SKM-1 (cell line): ENCODE data around the gene MAP3K21.
A peak's percentile ranks its signal among the peaks of the same experiment; 100 is the strongest.

Source experiments
- DNase-seq: peaks from one replicate; lab custom pipeline; 2025; ENCODE audit not compliant: unreplicated experiment; lab: John Stamatoyannopoulos, UW

MAP3K21 gene

DNA sequence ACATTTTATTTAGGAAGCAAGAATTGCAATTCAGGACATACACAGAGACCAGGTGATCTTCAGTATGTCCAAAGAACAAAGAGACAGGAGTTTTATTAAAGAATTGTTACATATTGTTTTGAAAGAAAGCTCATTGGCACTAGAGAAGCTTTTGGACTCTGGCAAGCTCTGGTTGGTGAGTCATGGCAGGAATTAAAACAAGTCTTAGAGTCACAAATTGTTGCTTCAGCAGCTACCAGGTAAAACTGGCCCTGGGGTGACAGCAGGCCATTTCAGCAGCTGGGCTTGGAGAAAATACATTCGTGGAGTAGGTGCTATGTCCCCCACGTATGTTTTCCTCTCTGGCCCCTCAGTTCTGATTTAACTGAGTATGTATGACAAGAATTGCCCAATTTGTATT lies 58.8 kb downstream of the MAP3K21 start:
- DNase-seq, result no peak

DNA sequence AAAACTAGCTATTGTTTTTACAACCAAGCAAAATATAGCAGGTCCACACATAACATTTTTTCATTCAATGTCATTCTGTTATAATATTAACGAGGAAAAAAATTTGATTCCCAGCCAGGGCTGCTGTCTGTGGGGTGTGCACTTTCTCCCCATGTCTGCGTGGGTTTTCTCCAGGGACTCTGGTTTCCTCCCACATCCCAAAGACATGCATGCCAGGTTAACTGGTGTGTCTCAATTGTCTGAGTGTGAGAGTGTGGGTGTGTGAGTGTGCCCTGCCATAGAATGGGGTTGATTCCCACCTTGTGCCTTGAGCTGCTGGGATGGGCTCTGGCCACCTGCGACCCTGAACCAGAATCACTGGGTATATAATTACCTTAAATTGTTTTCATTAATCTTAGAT lies 60.1 kb downstream of the MAP3K21 start:
- DNase-seq, result no peak

DNA sequence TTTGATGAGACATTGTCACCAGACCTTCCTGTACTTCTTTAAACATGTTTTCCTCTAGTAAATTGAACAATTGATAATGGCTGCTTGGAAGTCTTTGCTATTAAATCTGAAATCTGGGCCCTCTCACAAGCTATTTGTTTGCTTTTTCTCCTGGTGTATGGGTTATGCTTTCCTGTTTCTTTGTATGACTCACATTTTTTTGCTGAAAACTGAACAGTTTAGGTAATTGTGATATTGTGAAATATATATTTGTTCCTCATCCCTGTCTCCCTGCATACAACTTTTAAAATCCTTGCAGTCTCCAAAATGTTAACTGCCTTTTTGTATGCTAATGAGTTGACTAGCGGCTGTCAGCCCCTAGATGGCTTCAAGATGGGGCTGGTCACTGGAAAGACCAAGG lies 61.6 kb downstream of the MAP3K21 start:
- no peak for DNase-seq

DNA sequence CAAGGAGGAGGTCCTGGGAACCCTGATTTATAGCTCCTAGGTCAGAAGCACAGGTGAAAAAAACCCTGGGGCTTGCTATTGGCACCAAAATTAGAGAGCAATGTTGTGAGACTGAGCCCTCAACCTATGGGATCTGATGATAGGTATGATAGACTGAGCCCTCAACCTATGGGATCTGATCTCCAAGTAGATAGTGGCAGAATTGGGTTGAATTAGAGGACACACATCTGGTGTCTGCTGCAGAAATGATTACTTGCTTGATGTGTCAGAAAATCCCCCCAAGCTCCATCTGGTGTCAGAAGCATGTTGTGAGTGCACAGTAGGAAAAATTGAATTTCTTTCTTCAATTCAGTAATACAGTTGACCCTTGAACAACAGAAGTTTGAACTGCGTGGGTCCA lies 62.4 kb downstream of the MAP3K21 start:
- DNase-seq, result no peak

DNA sequence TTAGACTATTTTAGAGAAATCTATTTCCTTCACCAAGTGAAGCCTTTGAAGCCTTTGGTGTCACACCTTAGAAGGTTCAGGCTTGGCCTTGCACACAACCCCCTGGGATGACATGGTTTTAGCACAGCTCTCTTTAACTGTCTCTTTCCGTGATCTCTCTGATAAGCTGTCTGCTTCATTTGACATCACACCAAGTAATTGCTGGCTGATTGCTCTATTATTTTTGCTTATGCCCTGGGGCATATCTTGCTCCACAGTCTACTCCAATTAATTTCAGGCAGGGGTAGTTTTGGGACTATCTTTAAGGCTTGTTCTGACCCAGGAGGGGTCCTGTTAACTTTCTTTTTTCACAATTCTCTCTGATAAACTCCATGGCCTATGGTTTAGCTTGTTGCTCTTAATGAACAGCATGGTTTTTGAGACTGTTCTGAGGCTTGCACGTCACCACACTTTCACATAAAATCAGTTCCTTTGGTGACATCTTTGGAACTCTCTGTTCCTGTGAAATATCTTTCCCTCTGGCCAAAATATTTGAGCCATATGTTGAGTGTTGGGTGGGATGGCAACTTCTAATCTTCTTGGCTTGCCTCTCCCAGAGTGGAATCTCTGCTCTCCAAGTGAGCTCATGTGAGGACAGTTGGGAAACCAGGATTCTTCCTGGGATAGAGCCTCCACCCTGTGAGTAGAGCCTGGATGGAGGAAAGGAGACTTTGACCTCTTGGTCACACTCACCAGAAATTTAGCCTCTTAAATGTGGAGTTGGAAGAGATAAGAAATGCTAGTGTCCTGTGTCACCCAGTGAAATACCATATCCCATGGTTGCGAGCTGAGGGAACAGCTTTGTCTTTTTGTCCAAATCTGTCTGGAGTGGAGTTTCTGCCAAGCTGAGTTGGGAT lies 63.6 kb downstream of the MAP3K21 start:
- DNase-seq, result no peak

DNA sequence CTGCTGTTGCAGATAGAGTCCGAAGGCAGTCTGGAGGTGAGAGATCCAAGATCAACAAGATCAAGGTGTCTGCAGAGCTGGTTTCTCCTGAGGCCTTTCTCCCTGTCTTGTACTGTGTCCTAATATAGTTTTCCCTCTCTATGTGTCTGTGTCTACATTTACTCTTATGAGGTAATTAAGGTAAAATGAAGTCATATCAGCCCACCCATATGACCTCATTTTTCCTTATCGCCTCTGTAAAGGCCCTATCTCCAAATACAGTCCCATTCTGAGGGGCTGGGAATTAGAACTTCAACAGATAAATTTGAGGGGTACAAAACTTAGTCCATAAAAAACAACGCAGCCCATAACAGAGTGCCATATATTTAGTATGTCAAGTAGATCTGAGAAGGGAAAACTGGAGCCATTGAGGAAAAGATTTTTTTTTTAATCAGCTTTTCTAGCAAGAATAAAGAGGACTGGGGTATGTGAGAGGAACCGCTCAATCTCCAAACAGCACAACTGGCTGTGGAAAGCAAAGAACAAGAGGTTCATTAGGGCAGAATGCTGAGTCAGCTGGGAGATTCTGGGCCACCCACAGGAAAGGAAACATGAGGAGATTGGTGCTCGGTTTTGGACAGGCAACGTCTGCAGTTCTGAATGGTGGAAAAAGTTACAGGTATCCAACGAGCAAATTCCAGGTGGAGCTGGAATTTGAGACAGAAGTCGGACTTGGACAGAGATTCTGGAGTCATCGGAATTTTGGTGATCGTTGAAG lies 65.7 kb downstream of the MAP3K21 start:
- DNase-seq, result no peak

DNA sequence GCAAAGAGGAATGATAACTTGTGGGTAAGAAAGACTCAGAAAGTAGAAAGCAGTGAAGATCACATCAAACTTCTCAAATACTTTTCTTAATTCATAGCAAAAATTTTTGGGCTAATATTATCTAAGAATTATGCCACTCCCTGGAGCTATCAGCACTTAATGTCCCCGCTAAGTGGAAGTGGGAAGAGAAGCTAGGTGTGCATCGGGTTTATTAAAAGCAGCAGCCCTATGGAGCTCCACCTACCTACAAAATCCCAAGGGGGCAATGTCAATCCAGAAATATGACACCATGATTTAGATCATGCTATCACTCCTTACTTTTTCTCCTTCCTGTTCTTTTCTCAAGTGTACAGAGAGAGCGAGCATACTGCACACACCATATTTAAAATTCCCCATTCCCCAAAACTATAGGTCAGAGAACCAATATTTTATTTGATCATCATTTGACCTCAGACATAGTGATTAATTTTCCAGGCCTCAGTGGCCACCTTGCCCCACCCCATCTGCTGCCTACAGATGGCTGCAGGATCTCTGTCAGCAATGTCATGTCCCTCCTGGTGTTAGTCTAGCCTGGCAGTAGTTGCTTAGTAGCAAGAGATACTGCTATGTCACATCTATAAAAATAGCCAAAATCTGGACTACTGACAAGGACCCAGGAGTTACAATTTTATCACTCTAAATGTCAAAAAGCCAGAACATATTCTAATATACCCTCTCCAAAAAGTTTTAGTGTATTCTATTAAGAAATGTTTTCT lies 66.6 kb downstream of the MAP3K21 start:
- DNase-seq, result no peak

DNA sequence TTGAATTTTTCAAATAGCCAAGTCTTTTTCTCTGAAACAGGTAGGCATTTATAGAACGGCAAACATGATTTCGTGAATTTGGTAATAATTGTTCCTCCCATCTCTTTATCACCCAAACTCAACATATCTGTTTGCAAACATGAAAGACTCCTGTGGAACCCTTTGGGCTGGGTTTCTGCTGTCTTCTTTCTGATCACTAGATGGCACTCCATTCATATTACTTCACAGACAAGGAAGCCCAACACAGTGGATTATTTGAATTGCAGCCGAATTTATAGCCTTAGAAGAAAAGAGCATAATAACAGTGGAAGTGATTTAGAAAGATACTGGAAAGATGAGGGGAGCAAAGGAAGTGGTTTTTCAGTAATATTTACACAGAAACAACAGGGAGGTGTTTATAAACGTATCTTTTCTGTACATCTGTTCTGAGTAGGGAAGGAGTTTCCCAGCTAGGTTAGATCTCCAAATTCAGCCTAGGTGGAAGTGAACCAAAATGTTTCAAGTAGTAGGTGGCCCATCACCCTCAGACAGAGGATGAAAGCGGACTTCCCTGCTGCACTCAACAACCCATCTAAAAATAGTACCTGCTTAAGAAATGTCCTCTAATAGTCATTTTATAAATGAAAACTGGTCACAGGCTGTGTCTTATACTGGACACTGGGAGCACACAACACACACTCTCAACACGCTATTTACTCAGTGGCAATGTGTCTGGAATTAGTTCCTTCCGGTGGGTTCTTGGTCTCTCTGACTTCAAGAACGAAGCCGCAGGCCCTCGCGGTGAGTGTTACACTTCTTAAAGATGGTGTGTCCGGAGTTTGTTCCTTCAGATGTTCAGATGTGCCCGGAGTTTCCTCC lies 67.6 kb downstream of the MAP3K21 start:
- DNase-seq, result peak; percentile 76

DNA sequence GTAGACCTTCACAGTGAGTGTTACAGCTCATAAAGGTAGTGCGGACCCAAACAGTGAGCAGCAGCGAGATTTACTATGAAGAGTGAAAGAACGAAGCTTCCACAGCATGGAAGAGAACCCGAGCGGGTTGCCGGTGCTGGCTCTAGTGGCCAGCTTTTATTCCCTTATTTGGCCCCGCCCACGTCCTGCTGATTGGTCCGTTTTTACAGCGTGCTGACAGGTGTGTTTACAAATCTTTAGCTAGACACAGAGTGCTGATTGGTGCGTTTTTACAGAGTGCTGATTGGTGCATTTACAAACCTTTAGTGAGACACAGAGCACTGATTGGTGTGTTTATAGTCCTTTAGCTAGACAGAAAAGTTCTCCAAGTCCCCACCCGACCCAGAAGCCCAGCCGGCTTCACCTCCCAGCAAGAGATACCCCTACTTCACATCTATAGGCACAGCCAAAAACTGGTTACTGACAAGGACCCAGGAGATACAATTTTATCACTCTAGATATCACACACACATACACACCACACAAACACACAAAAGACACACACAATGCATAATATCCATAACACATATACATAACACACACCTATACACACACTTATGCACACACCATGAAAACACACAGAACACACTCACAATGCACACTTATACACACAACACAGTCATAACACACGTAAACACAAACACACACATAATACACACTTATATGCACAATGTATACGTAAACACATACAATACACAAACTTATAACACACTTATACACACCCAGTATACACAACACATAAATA lies 68.5 kb downstream of the MAP3K21 start:
- no peak for DNase-seq

DNA sequence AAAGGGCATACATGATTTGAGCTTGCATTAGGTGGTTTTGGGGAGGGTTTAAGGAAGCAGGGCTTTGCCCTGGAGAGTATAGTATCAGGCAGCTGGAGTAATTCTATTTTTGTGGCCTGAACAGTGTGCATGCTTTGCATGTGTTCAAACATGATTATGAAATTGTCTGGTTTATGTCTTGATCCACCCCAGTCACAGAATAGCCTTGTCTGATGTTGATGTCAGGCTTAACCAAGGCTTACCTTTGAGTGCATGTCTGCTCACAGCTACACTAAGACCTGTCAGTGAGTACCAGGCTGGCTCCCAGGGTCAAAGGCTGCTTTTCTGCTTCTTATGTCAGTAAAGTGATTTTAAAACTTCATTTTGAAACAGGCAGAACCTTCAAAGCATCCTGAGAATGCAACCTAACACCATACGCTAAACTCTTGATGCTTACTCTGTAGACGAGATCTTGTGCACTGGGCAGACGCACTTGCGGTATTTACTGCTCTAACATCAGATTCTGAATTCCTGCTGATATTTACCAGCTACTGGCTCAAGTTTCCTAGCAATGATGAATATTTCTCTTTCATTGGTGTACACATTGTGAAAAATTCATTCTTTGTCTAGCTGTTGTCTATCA lies 78.9 kb downstream of the MAP3K21 start:
- no peak for DNase-seq

DNA sequence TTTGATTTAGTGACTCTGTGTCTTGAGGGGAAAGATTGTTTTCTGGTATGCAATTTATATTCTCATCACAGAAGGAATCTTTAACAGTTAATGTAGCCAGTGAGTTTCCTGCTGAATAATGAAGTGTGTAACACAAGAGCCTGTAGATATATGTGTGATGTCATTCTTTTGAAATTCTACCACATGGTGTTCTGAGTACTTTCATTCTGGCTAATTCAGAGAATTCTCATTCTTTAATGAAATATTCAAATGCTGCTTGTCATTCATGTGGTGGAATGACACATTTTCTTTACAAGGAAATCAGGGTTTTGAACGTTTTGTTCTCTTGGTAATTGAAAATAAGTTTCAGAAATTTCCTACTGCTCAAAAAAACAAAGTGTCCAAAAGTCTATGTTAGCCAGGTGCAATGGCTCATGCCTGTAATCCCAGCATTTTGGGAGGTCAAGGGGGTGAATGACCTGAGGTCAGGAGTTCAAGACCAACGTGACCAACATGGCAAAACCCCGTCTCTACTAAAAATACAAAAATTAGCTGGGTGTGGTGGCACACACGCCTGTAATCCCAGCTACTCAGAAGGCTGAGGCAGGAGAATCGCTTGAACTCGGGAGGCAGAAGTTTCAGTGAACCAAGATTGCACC lies 79.6 kb downstream of the MAP3K21 start:
- DNase-seq, result no peak

DNA sequence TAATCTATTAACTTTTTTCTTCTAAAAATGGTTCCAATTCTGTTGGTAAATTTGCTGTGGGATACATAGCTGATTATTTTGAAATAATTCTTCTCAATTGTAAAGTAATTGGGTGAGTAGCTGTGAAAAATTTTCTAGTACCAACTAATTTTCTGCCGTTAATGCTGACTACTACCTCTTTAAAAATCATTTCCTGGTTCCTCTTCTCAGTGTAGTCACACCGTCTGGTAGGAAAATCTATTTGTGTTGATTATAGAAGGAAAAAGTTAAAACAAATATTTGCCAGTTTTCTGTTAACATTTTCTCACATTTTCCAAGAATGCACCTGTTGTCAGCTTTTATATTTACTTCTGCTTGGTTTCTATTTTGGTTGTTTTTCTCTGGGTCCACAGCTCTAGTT lies 82.0 kb downstream of the MAP3K21 start:
- no peak for DNase-seq

DNA sequence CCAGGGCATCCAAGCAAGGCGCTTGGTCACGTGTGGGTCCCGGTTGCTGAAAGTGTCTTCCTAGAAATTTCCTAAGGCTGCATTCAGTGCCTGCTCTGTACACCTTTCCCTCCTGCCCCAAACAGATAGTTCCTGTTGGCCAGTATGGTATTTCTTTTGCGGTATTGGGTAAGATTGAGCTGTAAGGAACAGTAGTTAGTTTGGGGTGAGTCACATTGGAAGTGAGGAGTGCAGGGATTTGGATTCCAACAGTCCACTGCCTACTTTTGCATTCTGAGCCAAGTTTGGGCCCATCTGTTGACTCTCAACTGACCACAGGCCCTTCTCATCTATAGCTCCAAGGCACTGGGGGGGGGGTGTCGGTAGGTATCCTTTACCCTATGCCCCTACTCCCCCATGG lies 83.4 kb downstream of the MAP3K21 start:
- no peak for DNase-seq

DNA sequence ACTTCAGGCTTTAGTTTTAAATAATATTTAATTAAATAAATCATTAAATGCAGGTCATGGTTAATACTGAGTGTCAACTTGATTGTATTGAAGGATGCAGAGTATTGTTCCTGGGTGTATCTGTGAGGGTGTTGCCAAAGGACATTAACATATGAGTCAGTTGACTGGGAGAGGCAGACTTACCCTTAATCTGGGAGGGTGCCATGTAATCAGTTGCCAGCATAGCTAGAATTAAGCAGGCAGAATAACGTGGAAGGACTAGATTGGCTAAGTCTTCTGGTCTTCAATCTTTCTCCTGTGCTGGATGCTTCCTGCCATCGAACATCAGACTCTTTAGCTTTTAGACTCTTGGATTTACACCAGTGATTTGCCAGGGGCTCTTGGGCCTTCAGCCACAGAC lies 85.3 kb downstream of the MAP3K21 start:
- no peak for DNase-seq

DNA sequence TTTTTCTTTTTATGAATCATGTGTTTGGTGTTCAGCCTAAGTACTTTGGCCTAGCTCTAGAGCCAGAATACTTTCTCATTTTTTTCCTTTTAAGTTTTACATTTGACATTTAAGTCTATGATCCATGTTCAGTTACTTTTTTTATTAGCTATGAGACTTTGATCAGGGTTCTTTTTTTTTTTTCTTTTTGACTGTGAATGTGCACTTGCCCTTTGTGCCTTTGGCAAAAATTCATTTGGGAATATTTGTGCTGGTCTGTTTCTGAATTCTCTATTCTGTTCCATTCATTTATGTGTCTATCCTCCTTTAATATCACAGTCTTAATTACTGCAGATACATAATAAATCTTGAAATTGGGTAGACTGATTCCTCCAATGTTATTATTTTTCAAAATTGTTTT lies 93.8 kb downstream of the MAP3K21 start:
- DNase-seq, result no peak

DNA sequence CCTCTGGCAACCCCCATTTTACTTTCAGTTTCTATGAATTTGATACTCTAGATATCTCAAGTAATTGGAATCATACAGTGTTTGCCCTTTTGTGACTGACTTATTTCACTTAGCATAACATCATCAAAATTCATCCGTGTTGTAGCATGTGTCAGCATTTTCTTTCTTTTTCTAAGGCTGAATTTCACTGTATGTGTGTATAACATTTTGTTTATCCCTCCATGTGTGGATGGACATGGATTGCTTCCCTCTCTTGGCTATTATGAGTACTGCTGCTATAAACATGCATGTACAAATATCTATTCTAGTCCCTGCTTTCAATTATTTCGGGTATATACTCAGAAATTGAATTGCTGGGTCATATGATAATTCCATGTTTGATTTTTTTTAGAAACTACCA lies 97.3 kb downstream of the MAP3K21 start:
- no peak for DNase-seq

DNA sequence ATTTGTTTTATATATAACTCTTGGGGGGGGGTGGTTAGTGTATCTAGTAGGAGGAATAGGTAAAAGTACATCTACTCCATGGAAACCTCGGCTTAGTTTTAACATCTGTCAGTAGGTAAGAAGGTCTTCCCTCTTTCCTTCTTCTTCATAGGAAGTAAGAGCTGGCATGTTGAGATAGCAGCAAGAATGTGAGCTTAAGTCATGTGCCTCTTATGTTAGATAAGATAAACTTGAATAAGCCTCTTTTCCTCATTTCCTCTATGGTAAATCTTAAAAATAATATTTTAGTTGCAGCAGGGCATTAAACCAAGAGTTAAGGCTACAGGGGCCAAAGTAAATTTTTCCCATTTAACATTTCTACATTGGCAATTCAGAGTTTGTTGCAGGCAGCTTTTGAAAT lies 100.4 kb downstream of the MAP3K21 start:
- DNase-seq, result no peak

DNA sequence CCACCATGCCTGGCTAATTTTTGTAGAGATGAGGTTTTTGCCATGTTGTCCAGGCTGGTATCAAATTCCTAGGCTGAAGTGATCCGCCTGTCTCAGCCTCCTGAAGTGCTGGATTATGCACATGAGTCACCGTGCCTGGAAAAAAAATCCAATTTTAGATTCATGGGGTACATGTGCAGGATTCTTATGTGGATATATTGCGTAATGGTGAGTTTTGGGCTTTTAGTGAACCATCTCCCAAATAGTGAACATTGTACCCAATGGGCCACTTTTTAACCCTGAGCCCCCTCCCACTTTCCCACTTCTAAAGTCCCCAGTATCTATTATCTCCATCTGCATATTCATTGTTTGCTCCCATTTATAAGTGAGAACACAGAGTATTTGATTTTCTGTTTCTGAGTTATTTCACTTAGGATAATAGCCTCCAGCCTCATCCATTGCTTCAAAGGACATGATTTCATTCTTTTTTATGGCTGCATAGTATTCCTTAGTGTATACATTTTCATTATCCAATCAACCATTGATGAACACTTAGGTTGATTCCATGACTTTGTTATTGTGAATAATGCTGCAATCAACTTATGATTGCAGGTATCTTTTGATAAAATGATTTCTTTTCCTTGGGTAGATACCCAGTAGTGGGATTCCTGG lies 104.4 kb downstream of the MAP3K21 start:
- DNase-seq, result no peak

DNA sequence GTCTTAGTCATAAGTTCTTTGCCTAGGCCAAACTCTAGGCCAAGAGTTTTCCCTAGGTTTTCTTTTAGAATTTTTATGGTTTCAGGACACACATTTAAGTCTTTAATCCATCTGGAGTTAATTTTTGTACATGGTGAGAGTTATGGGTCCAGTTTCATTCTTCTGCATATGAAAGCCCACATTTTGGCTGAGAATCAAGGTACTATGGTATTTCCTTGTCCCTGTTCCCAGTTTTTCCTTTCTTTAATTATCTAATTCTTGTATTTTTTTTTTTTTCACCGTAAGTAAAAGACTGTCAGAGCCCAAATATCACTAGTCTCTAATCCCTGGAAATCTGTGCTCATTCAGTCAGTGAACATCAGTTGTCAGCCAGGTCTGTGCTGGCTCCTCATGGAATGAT lies 105.4 kb downstream of the MAP3K21 start:
- no peak for DNase-seq
